GM21367 (cell line): ENCODE measurements around the gene CPSF4.
"Not testable (repeated sequence)": the region's sequence is repeated elsewhere in the genome, so short reads cannot be mapped to it uniquely, and the experiment has no call there.

Experiments
- ATAC-seq: cut with Tn5 transposase; IDR thresholded peaks from one replicate; pipeline ENCODE4 v1.9.1; 2021; ENCODE audit not compliant: unreplicated experiment

CPSF4 gene

GRCh38 chr7:99485094-99485493, 46.4 kb downstream of the CPSF4 start:
- no peak for ATAC-seq

GRCh38 chr7:99489235-99489634, 50.5 kb downstream of the CPSF4 start:
- ATAC-seq, result no peak

GRCh38 chr7:99490878-99491277, 52.1 kb downstream of the CPSF4 start:
- no peak for ATAC-seq

- no peak for ATAC-seq
Observed at GRCh38 chr7:99493823-99494222, 55.1 kb downstream of the CPSF4 start.

- no peak for ATAC-seq
Observed at GRCh38 chr7:99497766-99498545, 59.2 kb downstream of the CPSF4 start.

- ATAC-seq, result no peak
Observed at GRCh38 chr7:99498546-99498944, 59.8 kb downstream of the CPSF4 start.

- ATAC-seq, result no peak
Observed at GRCh38 chr7:99499371-99499720, 60.6 kb downstream of the CPSF4 start.

- ATAC-seq, result peak; percentile 38
Observed at GRCh38 chr7:99499721-99500636, 61.2 kb downstream of the CPSF4 start, which contains the start of gene ZNF394. ZNF394 (minus strand) TSS chr7:99500281; CDS start chr7:99500093, 188 bp downstream.

GRCh38 chr7:99500637-99501009, 61.9 kb downstream of the CPSF4 start:
- no peak for ATAC-seq

- not testable (repeated sequence) for ATAC-seq
Observed at GRCh38 chr7:99501236-99501635, 62.5 kb downstream of the CPSF4 start.

- no peak for ATAC-seq
Observed at GRCh38 chr7:99504281-99504602, 65.5 kb downstream of the CPSF4 start.

- ATAC-seq, result peak; percentile 78
Observed at GRCh38 chr7:99504603-99505323, 66.0 kb downstream of the CPSF4 start, which contains the start of gene ZKSCAN5. ZKSCAN5 (plus strand) TSS chr7:99504662; CDS start chr7:99506045, 1,383 bp downstream.

- no peak for ATAC-seq
Observed at GRCh38 chr7:99505324-99505662, 66.5 kb downstream of the CPSF4 start.
